Endothelial cell (in vitro differentiated cells): ENCODE results near the gene APCDD1L. TPM values are rescaled to one million over a fixed set of nuclear protein-coding genes. Genes with fewer than 3 reads are reported as not detected.
A peak's percentile ranks its signal among the peaks of the same experiment; 100 is the strongest.

Experiments
- DNase-seq: peaks from one replicate; pipeline ENCODE4 v3.0.0; 2021; ENCODE audit warnings: low spot score
- H3K27ac Mint-ChIP-seq: one replicate; pipeline ENCODE4 v1.8.0; 2021; ENCODE audit warnings: mixed read lengths, inconsistent platforms; ENCODE audit not compliant: unreplicated experiment
- H3K27me3 Mint-ChIP-seq: one replicate; pipeline ENCODE4 v1.8.0; 2021; ENCODE audit warnings: mild to moderate bottlenecking, moderate library complexity, mixed read lengths, inconsistent platforms; ENCODE audit not compliant: unreplicated experiment
- H3K36me3 Mint-ChIP-seq: one replicate; pipeline ENCODE4 v1.8.0; 2021; ENCODE audit warnings: mild to moderate bottlenecking, low read depth, mixed read lengths, inconsistent platforms; ENCODE audit not compliant: unreplicated experiment
- H3K4me1 Mint-ChIP-seq: one replicate; pipeline ENCODE4 v1.8.0; 2021; ENCODE audit warnings: mild to moderate bottlenecking, mixed read lengths, inconsistent platforms; ENCODE audit not compliant: unreplicated experiment
- H3K4me3 Mint-ChIP-seq: one replicate; pipeline ENCODE4 v1.8.0; 2021; ENCODE audit warnings: mild to moderate bottlenecking, mixed read lengths, inconsistent platforms; ENCODE audit not compliant: unreplicated experiment
- H3K9me3 Mint-ChIP-seq: one replicate; pipeline ENCODE4 v1.8.0; 2021; ENCODE audit warnings: mixed read lengths, inconsistent platforms; ENCODE audit not compliant: unreplicated experiment
- total RNA-seq: library from RNA; stranded (reverse); fragmentation: NEBNext Ultra II Directional; extraction: Animal tissue kit (Norgen Biotek cat#: 25700); gene quantifications from one replicate; pipeline ENCODE4 v1.2.1, GENCODE V29; 2021; ENCODE audit not compliant: unreplicated experiment
- TF ChIP-seq, protein P1 (sequence below): fragments of 200-600 bp; sonication (generic); IDR thresholded peaks from one replicate; pipeline ENCODE4 v1.5.0; 2021; ENCODE audit warnings: antibody characterized with exemption; ENCODE audit not compliant: unreplicated experiment

APCDD1L gene
- total RNA-seq, 1 donor from 2014 or later = not detected

DNA sequence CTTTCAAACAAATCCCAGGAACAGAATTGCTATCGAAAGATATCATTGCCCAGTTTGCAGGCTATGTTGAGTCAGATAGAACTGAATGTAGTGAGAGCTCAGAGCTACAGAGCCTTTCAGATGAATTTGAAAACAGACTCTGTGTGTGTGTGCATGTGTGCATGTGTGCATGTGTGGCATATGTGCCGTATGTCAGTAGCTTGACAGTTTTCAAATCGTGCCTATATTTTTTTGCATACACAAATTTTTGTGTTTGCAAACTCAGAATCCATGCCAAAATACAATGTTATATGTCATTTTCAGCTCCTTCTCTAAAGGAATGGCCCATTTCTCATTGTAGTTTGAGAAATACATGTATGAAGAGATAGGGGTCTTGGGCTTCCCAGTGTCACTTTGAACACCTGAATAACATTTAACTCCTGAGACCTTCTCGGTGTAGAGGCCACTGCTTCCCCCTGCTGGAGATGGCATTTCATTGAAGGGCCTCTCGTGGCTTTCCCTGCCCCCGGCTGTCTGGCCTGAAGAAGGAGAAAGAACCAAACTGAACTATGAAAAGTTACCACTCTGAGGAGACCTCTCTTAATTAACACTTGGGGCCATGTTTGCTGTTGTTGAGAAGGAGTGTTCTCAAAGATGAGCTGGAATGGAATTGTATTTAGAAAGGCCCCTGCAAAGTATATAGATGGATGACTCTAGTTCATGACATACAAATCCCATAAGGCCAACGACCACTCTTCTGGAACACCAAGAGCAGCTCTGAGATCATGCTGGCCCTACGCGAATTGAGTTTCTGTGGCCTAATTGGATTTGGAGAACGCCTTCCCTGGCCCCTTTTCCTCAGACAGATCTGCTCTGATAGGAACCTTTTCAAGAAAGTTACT is 67.4 kb downstream of the APCDD1L start:
- Mint-ChIP-seq H3K4me3 (no peak overlapping the region), H3K4me1 (peaks cover 17% of the 10 kb centered on the region), H3K9me3 (no peaks in the 10 kb centered on the region), H3K27me3 (peaks cover 2% of the 10 kb centered on the region), H3K27ac (no peak overlapping the region), H3K36me3 (peaks cover 11% of the 10 kb centered on the region)
- DNase-seq = peak; percentile 70
- TF ChIP-seq, protein P1, sequence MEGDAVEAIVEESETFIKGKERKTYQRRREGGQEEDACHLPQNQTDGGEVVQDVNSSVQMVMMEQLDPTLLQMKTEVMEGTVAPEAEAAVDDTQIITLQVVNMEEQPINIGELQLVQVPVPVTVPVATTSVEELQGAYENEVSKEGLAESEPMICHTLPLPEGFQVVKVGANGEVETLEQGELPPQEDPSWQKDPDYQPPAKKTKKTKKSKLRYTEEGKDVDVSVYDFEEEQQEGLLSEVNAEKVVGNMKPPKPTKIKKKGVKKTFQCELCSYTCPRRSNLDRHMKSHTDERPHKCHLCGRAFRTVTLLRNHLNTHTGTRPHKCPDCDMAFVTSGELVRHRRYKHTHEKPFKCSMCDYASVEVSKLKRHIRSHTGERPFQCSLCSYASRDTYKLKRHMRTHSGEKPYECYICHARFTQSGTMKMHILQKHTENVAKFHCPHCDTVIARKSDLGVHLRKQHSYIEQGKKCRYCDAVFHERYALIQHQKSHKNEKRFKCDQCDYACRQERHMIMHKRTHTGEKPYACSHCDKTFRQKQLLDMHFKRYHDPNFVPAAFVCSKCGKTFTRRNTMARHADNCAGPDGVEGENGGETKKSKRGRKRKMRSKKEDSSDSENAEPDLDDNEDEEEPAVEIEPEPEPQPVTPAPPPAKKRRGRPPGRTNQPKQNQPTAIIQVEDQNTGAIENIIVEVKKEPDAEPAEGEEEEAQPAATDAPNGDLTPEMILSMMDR = peak; percentile 63

GRCh38 chr20:58446960-58447265 is 68.3 kb downstream of the APCDD1L start:
- DNase-seq = no peak
- Mint-ChIP-seq H3K36me3 (peaks cover 11% of the 10 kb centered on the region), H3K27ac (peak overlapping the region; percentile 8), H3K27me3 (peaks cover 2% of the 10 kb centered on the region), H3K4me1 (peaks cover 17% of the 10 kb centered on the region), H3K4me3 (no peak overlapping the region), H3K9me3 (no peaks in the 10 kb centered on the region)
- TF ChIP-seq, protein P1 = no peak

DNA sequence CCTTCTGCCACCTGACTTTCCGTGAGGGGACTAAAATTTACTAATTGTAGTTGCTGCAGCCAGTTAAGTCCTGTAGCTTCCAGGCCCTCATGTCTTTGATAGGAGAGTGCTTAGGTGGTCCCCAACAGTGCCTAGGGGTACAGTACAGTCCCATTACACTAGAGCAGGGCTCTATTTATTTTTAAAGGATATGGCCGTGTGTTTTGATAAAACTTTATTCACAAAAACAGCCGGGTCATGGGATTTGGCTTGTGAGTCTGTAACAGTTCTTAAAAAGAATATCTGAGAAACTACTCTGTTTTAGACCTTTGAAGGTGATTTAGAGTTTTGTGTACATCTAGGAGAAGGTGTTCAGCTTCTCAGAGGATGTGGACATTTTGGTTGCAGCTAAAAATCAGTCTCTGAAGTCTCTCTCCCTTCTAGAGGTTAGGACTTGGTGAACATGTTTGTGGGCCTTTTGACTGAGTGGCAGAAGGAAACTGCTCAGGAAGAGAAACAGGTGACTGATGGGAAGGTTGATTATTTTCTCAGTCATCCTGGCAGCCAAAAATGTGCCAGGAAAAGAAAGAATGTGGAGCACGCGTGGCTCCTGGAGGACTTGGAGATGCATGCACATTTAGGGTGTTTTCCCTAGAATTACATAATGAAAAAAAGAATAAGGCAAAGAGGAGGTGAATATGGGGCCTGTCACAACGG is 68.8 kb downstream of the APCDD1L start:
- no peak overlapping the region for H3K4me3 Mint-ChIP-seq
- H3K27ac Mint-ChIP-seq = peak overlapping the region; percentile 8
- no peaks in the 10 kb centered on the region for H3K9me3 Mint-ChIP-seq
- peaks cover 17% of the 10 kb centered on the region for H3K4me1 Mint-ChIP-seq
- H3K36me3 Mint-ChIP-seq = peaks cover 15% of the 10 kb centered on the region
- TF ChIP-seq, protein P1 = no peak
- DNase-seq = no peak
- peaks cover 2% of the 10 kb centered on the region for H3K27me3 Mint-ChIP-seq

DNA sequence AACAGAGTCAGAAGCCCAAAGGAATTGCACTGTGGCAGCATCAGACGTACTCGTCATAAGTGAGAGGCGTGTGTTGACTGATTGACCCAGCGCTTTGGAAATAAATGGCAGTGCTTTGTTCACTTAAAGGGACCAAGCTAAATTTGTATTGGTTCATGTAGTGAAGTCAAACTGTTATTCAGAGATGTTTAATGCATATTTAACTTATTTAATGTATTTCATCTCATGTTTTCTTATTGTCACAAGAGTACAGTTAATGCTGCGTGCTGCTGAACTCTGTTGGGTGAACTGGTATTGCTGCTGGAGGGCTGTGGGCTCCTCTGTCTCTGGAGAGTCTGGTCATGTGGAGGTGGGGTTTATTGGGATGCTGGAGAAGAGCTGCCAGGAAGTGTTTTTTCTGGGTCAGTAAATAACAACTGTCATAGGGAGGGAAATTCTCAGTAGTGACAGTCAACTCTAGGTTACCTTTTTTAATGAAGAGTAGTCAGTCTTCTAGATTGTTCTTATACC is 70.4 kb downstream of the APCDD1L start:
- Mint-ChIP-seq H3K9me3 (no peaks in the 10 kb centered on the region), H3K4me1 (peaks cover 24% of the 10 kb centered on the region), H3K36me3 (peaks cover 15% of the 10 kb centered on the region), H3K27ac (no peak overlapping the region), H3K4me3 (no peak overlapping the region), H3K27me3 (peaks cover 2% of the 10 kb centered on the region)
- TF ChIP-seq, protein P1 = no peak
- DNase-seq = no peak

- DNase-seq = no peak
- Mint-ChIP-seq H3K27ac (no peak overlapping the region), H3K4me1 (peaks cover 29% of the 10 kb centered on the region), H3K36me3 (peaks cover 7% of the 10 kb centered on the region), H3K9me3 (no peaks in the 10 kb centered on the region), H3K27me3 (peaks cover 4% of the 10 kb centered on the region), H3K4me3 (no peak overlapping the region)
- TF ChIP-seq, protein P1 = no peak
These were observed 73.5 kb downstream of the APCDD1L start for GRCh38 chr20:58441723-58442122.
